ENCODE results near the gene HCN4. TPM values are rescaled to one million over a fixed set of nuclear protein-coding genes. Genes with fewer than 3 reads are reported as not detected.

The HCN4 gene
- total and polyA plus RNA-seq, 2 experiments from 2014 or later = 2.4 to 10.6 TPM

DNA sequence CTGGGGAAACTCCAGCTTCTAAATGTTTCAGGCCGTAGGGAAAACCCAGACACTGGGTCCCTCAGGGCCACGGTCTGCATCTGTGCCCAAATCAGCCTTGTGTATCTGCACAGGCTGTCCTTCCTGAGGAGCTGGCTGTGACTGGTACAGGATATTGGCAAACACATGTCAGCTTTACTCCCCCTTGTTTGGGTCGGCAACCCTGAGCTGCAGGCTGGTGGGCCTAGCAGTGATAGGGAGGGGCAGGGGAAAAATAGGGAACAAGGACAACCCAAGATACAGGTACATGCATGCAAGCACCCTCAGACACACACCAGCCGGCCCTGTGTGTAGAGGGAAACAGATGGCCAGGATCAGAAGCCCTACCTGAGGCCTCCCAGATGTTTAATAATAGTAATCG lies 28.7 kb upstream of the HCN4 start:
- no peak overlapping the region for H3K27ac Mint-ChIP-seq
- Histone ChIP-seq H3K4me2 (peak overlapping the region; percentile 51), H3K27ac (ENCODE audit: low read depth) (no peak overlapping the region), H3K9me2 (ENCODE audit: insufficient read depth) (no peaks in the 10 kb centered on the region), H4K20me1 (replicated peaks; ENCODE audit: insufficient read depth) (no peaks in the 10 kb centered on the region), H3K4me3 (no peak overlapping the region), H3K79me2 (replicated peaks; ENCODE audit: insufficient read depth) (no peaks in the 10 kb centered on the region), H2AFZ (peak overlapping the region; percentile 94), H3K27me3 (ENCODE audit: insufficient read depth) (no peaks in the 10 kb centered on the region), H3F3A (replicated peaks; ENCODE audit: low read depth) (no peaks in the 10 kb centered on the region), H3K4me1 (ENCODE audit: insufficient read depth) (peaks cover 18% of the 10 kb centered on the region), H3K36me3 (ENCODE audit: insufficient read depth) (no peaks in the 10 kb centered on the region)
- no peaks in the 10 kb centered on the region; the same call in 2 of the 3 replicates for H3K9me3 Mint-ChIP-seq
- no peak overlapping the region for H3K4me3 Mint-ChIP-seq
- H3K36me3 Mint-ChIP-seq (ENCODE audit: low read depth) = no peaks in the 10 kb centered on the region
- ATAC-seq = peak; percentile 24; the same call in 2 of the 3 replicates
- TF ChIP-seq ZNF331 (CRISPR knock-in tag; IDR thresholded peaks at IDR 0.05; ENCODE audit: low read depth) = no peak
- TF ChIP-seq CTCF (conservative IDR thresholded peaks at IDR 0.05; ENCODE audit: low read depth in 2 of 2) = no peak
- TF ChIP-seq STAT1 (IDR thresholded peaks at IDR 0.05; ENCODE audit: unreplicated experiment) = no peak
- TF ChIP-seq NANOG (IDR thresholded peaks at IDR 0.05; ENCODE audit: borderline replicate concordance) = no peak
- TF ChIP-seq CREB1 (CRISPR knock-in tag; IDR thresholded peaks at IDR 0.05; ENCODE audit: low read depth) = no peak
- H3K4me1 Mint-ChIP-seq = peaks cover 31% of the 10 kb centered on the region
- DNase-seq (ENCODE audit: low spot score) = no peak
- H3K27me3 Mint-ChIP-seq (ENCODE audit: insufficient read depth, low read depth, poor library complexity) = peaks cover 4% of the 10 kb centered on the region

GRCh38 chr15:73395671-73396070 lies 26.9 kb upstream of the HCN4 start:
- Histone ChIP-seq H4K20me1 (replicated peaks; ENCODE audit: insufficient read depth) (no peaks in the 10 kb centered on the region), H3K9me2 (ENCODE audit: insufficient read depth) (peaks cover 7% of the 10 kb centered on the region; the same call in 1 of the 2 replicates), H2AFZ (no peak overlapping the region; the same call in 1 of the 2 replicates), H3K4me1 (ENCODE audit: insufficient read depth) (peaks cover 18% of the 10 kb centered on the region), H3K36me3 (ENCODE audit: insufficient read depth) (no peaks in the 10 kb centered on the region), H3K27me3 (ENCODE audit: insufficient read depth) (no peaks in the 10 kb centered on the region), H3K27ac (ENCODE audit: low read depth) (no peak overlapping the region), H3K4me2 (no peak overlapping the region), H3K79me2 (replicated peaks; ENCODE audit: insufficient read depth) (no peaks in the 10 kb centered on the region), H3K4me3 (no peak overlapping the region), H3F3A (replicated peaks; ENCODE audit: low read depth) (no peaks in the 10 kb centered on the region)
- DNase-seq (ENCODE audit: low spot score) (no peak), ATAC-seq (no peak)
- H3K4me3 Mint-ChIP-seq = no peak overlapping the region
- H3K36me3 Mint-ChIP-seq (ENCODE audit: low read depth) = no peaks in the 10 kb centered on the region
- peaks cover 4% of the 10 kb centered on the region for H3K27me3 Mint-ChIP-seq (ENCODE audit: insufficient read depth, low read depth, poor library complexity)
- TF ChIP-seq, protein P1, sequence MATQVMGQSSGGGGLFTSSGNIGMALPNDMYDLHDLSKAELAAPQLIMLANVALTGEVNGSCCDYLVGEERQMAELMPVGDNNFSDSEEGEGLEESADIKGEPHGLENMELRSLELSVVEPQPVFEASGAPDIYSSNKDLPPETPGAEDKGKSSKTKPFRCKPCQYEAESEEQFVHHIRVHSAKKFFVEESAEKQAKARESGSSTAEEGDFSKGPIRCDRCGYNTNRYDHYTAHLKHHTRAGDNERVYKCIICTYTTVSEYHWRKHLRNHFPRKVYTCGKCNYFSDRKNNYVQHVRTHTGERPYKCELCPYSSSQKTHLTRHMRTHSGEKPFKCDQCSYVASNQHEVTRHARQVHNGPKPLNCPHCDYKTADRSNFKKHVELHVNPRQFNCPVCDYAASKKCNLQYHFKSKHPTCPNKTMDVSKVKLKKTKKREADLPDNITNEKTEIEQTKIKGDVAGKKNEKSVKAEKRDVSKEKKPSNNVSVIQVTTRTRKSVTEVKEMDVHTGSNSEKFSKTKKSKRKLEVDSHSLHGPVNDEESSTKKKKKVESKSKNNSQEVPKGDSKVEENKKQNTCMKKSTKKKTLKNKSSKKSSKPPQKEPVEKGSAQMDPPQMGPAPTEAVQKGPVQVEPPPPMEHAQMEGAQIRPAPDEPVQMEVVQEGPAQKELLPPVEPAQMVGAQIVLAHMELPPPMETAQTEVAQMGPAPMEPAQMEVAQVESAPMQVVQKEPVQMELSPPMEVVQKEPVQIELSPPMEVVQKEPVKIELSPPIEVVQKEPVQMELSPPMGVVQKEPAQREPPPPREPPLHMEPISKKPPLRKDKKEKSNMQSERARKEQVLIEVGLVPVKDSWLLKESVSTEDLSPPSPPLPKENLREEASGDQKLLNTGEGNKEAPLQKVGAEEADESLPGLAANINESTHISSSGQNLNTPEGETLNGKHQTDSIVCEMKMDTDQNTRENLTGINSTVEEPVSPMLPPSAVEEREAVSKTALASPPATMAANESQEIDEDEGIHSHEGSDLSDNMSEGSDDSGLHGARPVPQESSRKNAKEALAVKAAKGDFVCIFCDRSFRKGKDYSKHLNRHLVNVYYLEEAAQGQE (IDR thresholded peaks at IDR 0.05; ENCODE audit: unreplicated experiment) = no peak
- H3K9me3 Mint-ChIP-seq = no peaks in the 10 kb centered on the region; the same call in 2 of the 3 replicates
- H3K4me1 Mint-ChIP-seq = peaks cover 31% of the 10 kb centered on the region
- H3K27ac Mint-ChIP-seq = no peak overlapping the region

Measured in GM23338 (cell line).